Naive thymus-derived CD4-positive, alpha-beta T cell (primary cell): ENCODE data around the gene TRIO. TPM values are rescaled to one million over a fixed set of nuclear protein-coding genes. Genes with fewer than 3 reads are reported as not detected.
A peak's percentile ranks its signal among the peaks of the same experiment; 100 is the strongest.

Experiments used
- ATAC-seq: fragments of 150-1000 bp; cut with Tn5 transposase; 2 replicates; pipeline ENCODE4 v1.10.0; 2021; ENCODE audit warnings: mild to moderate bottlenecking, moderate library complexity
- CTCF ChIA-PET: fragments of 350-600 bp; sonication (Branson Sonifier 250); formaldehyde crosslinking; loops from one replicate; lab custom pipeline; 2021; ENCODE audit warnings: antibody characterized with exemption; lab: Charles Lee
- POLR2A ChIA-PET: fragments of 350-600 bp; sonication (Branson Sonifier 250); formaldehyde crosslinking; loops from one replicate; lab custom pipeline; 2021; ENCODE audit warnings: antibody characterized with exemption, inconsistent platforms; lab: Charles Lee
- DNase-seq, 9 donors: peaks; one replicate each; pipeline versions ENCODE4 v3.0.0 to v3.0.0-alpha.2; 2020 to 2022; ENCODE audit warnings: mixed read lengths in 1 of 9
- H3K27ac ChIP-seq: one replicate; pipeline ENCODE4 v1.7.0; 2013; ENCODE audit warnings: mild to moderate bottlenecking, low read depth, low read length, moderate library complexity
- H3K27me3 ChIP-seq, 2 donors: one replicate each; pipeline ENCODE4 v1.7.0; 2013; ENCODE audit warnings: low read length in 2 of 2, mild to moderate bottlenecking in 2 of 2, moderate library complexity in 2 of 2; ENCODE audit not compliant: control insufficient read depth in 2 of 2, insufficient read depth in 2 of 2
- H3K36me3 ChIP-seq, 3 experiments: 1 replicate in 2 of 3; 2 replicates in 1 of 3; pipeline ENCODE4 v1.7.0; 2013; ENCODE audit warnings: low read length in 3 of 3, mild to moderate bottlenecking in 3 of 3, moderate library complexity in 1 of 3; ENCODE audit not compliant: insufficient read depth in 3 of 3, control insufficient read depth in 2 of 3
- H3K4me1 ChIP-seq, 2 donors: one replicate each; pipeline ENCODE4 v1.7.0; 2013; ENCODE audit warnings: low read length in 2 of 2, mild to moderate bottlenecking in 2 of 2, moderate library complexity in 1 of 2; ENCODE audit not compliant: control insufficient read depth in 2 of 2, insufficient read depth in 2 of 2
- H3K4me3 ChIP-seq: 2 replicates; pipeline ENCODE4 v1.7.0; 2013; ENCODE audit warnings: mild to moderate bottlenecking, low read length
- H3K9me3 ChIP-seq, 3 experiments: 1 replicate in 2 of 3; 2 replicates in 1 of 3; pipeline ENCODE4 v1.7.0; 2013; ENCODE audit warnings: low read length in 3 of 3; ENCODE audit not compliant: control insufficient read depth in 2 of 3
- H3K27ac Mint-ChIP-seq, 9 donors: one replicate each; pipeline ENCODE4 v1.8.0; 2020 to 2022; ENCODE audit warnings: mixed read lengths in 9 of 9, mild to moderate bottlenecking in 8 of 9, moderate library complexity in 5 of 9, inconsistent platforms in 2 of 9
- H3K27me3 Mint-ChIP-seq, 5 donors: one replicate each; pipeline ENCODE4 v1.8.0; 2021 to 2022; ENCODE audit warnings: mixed read lengths in 5 of 5, mild to moderate bottlenecking in 1 of 5
- H3K36me3 Mint-ChIP-seq, 5 donors: one replicate each; pipeline ENCODE4 v1.8.0; 2020 to 2022; ENCODE audit warnings: mixed read lengths in 5 of 5, mild to moderate bottlenecking in 3 of 5, inconsistent platforms in 1 of 5
- H3K4me1 Mint-ChIP-seq, 7 donors: one replicate each; pipeline ENCODE4 v1.8.0; 2020 to 2022; ENCODE audit warnings: mixed read lengths in 7 of 7, mild to moderate bottlenecking in 3 of 7, inconsistent platforms in 1 of 7
- H3K4me3 Mint-ChIP-seq, 10 donors: one replicate each; pipeline ENCODE4 v1.8.0; 2020 to 2022; ENCODE audit warnings: mild to moderate bottlenecking in 10 of 10, mixed read lengths in 10 of 10, moderate library complexity in 6 of 10, inconsistent platforms in 2 of 10
- H3K9me3 Mint-ChIP-seq, 11 donors: one replicate each; pipeline ENCODE4 v1.8.0; 2020 to 2022; ENCODE audit warnings: mixed read lengths in 11 of 11, mild to moderate bottlenecking in 4 of 11, inconsistent platforms in 1 of 11, moderate library complexity in 1 of 11
- intact Hi-C, 2 donors: fragments of 100-400 bp; cut with micrococcal nuclease; formaldehyde crosslinking; loops; one replicate each; pipeline ENCODE4 v1.15.1; 2023
- polyA plus RNA-seq, 2 donors: library from polyadenylated mRNA; unstranded; fragments of 300-500 nt; fragmentation: Illumina TruSeq; gene quantifications; one replicate each; pipeline ENCODE4 v1.2.3, GENCODE V29; 2021
- total RNA-seq, 6 experiments: library from RNA in 5 of 6; stranded (reverse) in 5 of 6; gene quantifications; 1 replicate in 5 of 6; 2 replicates in 1 of 6; pipeline ENCODE4 v1.2.3 and lab custom pipeline; 2021 to 2026

TRIO gene
- total and polyA plus RNA-seq, 7 experiments from 2014 or later, result 0.16 to 45.9 (median 5.7) TPM

DNA sequence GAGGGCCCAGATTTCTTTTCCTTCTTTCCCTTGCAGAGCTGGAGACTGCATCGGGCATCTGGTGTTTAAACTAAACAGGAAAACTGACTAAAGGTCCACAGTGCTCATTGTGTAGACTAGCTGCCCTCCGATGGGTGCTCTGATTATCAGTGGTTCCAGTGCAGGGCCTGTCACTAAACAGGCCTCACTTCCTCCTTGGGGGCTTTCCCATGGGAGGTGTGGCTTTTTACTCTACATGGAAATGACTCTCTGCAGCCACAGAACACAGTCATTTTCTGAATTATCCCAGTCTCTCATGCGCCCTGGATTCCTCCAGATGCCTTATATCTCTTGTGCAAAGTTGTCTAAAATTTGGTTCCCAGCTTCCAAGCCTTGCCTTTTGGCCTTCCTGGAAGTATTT lies 199.2 kb downstream of the TRIO start:
- intact Hi-C loops, result no loop called here
- Histone ChIP-seq H3K27me3 (no peaks in the 10 kb centered on the region), H3K27ac (no peak overlapping the region)

GRCh38 chr5:14343376-14343775 lies 200.2 kb downstream of the TRIO start:
- POLR2A ChIA-PET, result no interaction called here
- Mint-ChIP-seq H3K4me3 (no peak overlapping the region), H3K27ac (no peak overlapping the region), H3K4me1 (peaks cover 0 to 6% (median 0%) of the 10 kb centered on the region in 7 donors), H3K9me3 (peaks cover 0 to under 1% (median 0%) of the 10 kb centered on the region in 11 donors), H3K36me3 (no peaks in the 10 kb centered on the region), H3K27me3 (peaks cover 0 to 17% (median 0%) of the 10 kb centered on the region in 5 donors)
- H3K27ac ChIP-seq, result no peak overlapping the region
- no peaks in the 10 kb centered on the region for H3K4me1 ChIP-seq
- no peaks in the 10 kb centered on the region for H3K27me3 ChIP-seq
- H3K36me3 ChIP-seq, result no peaks in the 10 kb centered on the region
- no peak for DNase-seq
- CTCF ChIA-PET, result no interaction called here
- intact Hi-C loops, result no loop called here
- no peak overlapping the region for H3K4me3 ChIP-seq
- H3K9me3 ChIP-seq, result no peaks in the 10 kb centered on the region
- ATAC-seq, result peak; percentile 52

More for the DNA sequence above, 199.2 kb downstream of the TRIO start:
- no peak overlapping the region for H3K4me3 Mint-ChIP-seq
- peak; percentile 75 for ATAC-seq
- no peak for DNase-seq
- CTCF ChIA-PET, result interaction anchor here (0.7 kb wide), 1 partner anchor 25 kb away, joined by 3 read pairs; no protein-coding TSS in a partner anchor
- H3K9me3 Mint-ChIP-seq, result no peaks in the 10 kb centered on the region
- POLR2A ChIA-PET, result no interaction called here
- no peaks in the 10 kb centered on the region for H3K9me3 ChIP-seq
- no peak overlapping the region for H3K4me3 ChIP-seq
- no peaks in the 10 kb centered on the region for H3K36me3 ChIP-seq
- peaks cover 0 to 17% (median 0%) of the 10 kb centered on the region in 5 donors for H3K27me3 Mint-ChIP-seq
- no peaks in the 10 kb centered on the region for H3K4me1 ChIP-seq
- H3K36me3 Mint-ChIP-seq, result no peaks in the 10 kb centered on the region
- peaks cover 0 to 6% (median 0%) of the 10 kb centered on the region in 7 donors for H3K4me1 Mint-ChIP-seq
- no peak overlapping the region for H3K27ac Mint-ChIP-seq

DNA sequence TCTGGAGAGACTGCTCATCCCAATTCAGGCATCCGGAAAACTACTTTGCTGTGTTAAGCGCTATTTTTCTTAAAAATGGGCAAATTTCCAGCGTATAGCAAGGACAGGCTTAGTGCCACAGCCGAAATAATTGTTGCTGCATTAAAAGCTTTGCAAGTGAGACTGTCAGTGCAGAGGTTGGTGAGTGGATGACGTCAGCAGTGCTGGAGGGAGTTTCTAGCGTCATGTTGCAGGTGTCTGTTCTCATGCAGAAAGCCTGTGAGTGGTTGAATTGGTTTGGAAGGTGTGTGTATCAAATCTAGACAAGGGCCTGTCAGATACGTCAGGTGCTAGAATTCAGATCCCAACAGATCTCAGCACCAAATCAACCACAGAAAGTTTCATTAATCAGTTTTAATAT lies 204.4 kb downstream of the TRIO start:
- Histone ChIP-seq H3K4me1 (no peaks in the 10 kb centered on the region), H3K9me3 (no peaks in the 10 kb centered on the region), H3K27ac (no peak overlapping the region), H3K4me3 (no peak overlapping the region), H3K36me3 (no peaks in the 10 kb centered on the region), H3K27me3 (no peaks in the 10 kb centered on the region)
- ATAC-seq, result no peak
- POLR2A ChIA-PET, result no interaction called here
- Mint-ChIP-seq H3K27ac (no peak overlapping the region), H3K36me3 (no peaks in the 10 kb centered on the region), H3K4me1 (peaks cover 0 to 7% (median 0%) of the 10 kb centered on the region in 7 donors), H3K4me3 (no peak overlapping the region), H3K27me3 (peaks cover 0 to 15% (median 0%) of the 10 kb centered on the region in 5 donors), H3K9me3 (peaks cover 0 to 9% (median 0%) of the 10 kb centered on the region in 11 donors)
- DNase-seq, result no peak
- CTCF ChIA-PET, result interaction anchor here (0.9 kb wide), 1 partner anchor 302 kb away, joined by 5 read pairs; no protein-coding TSS in a partner anchor
- intact Hi-C loops, result no loop called here

DNA sequence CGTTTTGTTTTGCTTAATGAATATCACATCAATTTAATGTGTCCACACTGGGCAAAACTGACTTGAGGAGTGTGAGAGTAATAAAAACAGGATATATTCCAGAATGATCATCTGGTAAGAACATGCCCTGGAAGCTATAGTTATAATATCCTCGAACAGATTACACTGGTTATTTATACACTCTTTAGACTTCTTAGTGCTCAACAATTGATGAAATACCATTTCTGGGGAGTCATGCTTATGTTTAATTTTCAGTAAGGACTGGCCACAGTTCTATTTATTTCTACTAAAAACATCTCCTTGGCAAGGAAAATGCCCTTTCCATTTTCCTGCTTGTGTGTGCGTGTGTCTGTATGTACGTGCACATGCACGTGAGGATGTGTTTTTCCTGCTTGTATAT lies 205.0 kb downstream of the TRIO start:
- Mint-ChIP-seq H3K27me3 (peaks cover 0 to 11% (median 0%) of the 10 kb centered on the region in 5 donors), H3K4me3 (no peak overlapping the region), H3K4me1 (peaks cover 0 to 7% (median 0%) of the 10 kb centered on the region in 7 donors), H3K27ac (no peak overlapping the region), H3K9me3 (peaks cover 0 to 9% (median 0%) of the 10 kb centered on the region in 11 donors), H3K36me3 (no peaks in the 10 kb centered on the region)
- intact Hi-C loops, result no loop called here
- H3K36me3 ChIP-seq, result no peaks in the 10 kb centered on the region
- ChIA-PET CTCF (interaction anchor here (0.9 kb wide), 1 partner anchor 301 kb away, joined by 5 read pairs; no protein-coding TSS in a partner anchor), POLR2A (no interaction called here)
- ATAC-seq (no peak), DNase-seq (no peak)
- no peak overlapping the region for H3K27ac ChIP-seq
- no peaks in the 10 kb centered on the region for H3K4me1 ChIP-seq
- H3K9me3 ChIP-seq, result no peaks in the 10 kb centered on the region
- H3K4me3 ChIP-seq, result no peak overlapping the region
- no peaks in the 10 kb centered on the region for H3K27me3 ChIP-seq

DNA sequence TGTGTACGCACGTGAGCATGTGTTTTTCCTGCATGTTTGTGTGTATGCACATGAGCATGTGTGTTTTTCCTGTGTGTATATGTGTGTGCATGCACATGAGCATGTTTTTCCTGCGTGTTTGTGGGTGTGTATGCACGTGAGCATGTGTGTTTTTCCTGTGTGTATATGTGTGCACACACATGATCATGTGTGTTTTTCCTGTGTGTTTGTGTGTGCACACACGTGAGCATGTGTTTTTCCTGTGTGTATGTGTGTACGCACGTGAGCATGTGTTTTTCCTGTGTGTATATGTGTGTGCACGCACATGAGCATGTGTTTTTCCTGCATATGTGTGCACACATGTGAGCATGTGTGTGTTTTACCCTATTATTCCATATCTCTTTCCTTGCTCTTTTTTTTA lies 205.9 kb downstream of the TRIO start:
- Mint-ChIP-seq H3K27ac (no peak overlapping the region), H3K36me3 (no peaks in the 10 kb centered on the region), H3K27me3 (peaks cover 0 to 8% (median 0%) of the 10 kb centered on the region in 5 donors), H3K4me1 (peaks cover 0 to 4% (median 0%) of the 10 kb centered on the region in 7 donors), H3K9me3 (peaks cover 0 to 9% (median 0%) of the 10 kb centered on the region in 11 donors), H3K4me3 (no peak overlapping the region)
- ChIA-PET CTCF (no interaction called here), POLR2A (no interaction called here)
- Histone ChIP-seq H3K36me3 (no peaks in the 10 kb centered on the region), H3K9me3 (no peaks in the 10 kb centered on the region), H3K27me3 (no peaks in the 10 kb centered on the region), H3K4me1 (no peaks in the 10 kb centered on the region), H3K4me3 (no peak overlapping the region), H3K27ac (no peak overlapping the region)
- DNase-seq, result no peak
- no peak for ATAC-seq
- intact Hi-C loops, result no loop called here

GRCh38 chr5:14351086-14351661 lies 208.0 kb downstream of the TRIO start:
- Mint-ChIP-seq H3K4me1 (peaks cover 0 to 4% (median 0%) of the 10 kb centered on the region in 7 donors), H3K36me3 (no peaks in the 10 kb centered on the region), H3K27me3 (peaks cover 0 to 8% (median 0%) of the 10 kb centered on the region in 5 donors), H3K4me3 (no peak overlapping the region), H3K27ac (no peak overlapping the region), H3K9me3 (peaks cover 0 to 9% (median 0%) of the 10 kb centered on the region in 11 donors)
- intact Hi-C loops, result loop anchor here in 1 of 2 donors (5.0 kb wide), 1 partner anchor 364 kb away; no protein-coding TSS in a partner anchor
- H3K4me3 ChIP-seq, result no peak overlapping the region
- no peaks in the 10 kb centered on the region for H3K9me3 ChIP-seq
- no peak overlapping the region for H3K27ac ChIP-seq
- CTCF ChIA-PET, result interaction anchor here (1.0 to 3.0 kb wide), 3 partner anchors 12 to 303 kb away, joined by 3 to 37 read pairs (median 9); no protein-coding TSS in a partner anchor
- H3K4me1 ChIP-seq, result no peaks in the 10 kb centered on the region
- no peaks in the 10 kb centered on the region for H3K36me3 ChIP-seq
- DNase-seq (no peak), ATAC-seq (peak; percentile 33)
- H3K27me3 ChIP-seq, result no peaks in the 10 kb centered on the region
- POLR2A ChIA-PET, result interaction anchor here (0.6 kb wide), 1 partner anchor 596 kb away, joined by 3 read pairs; no protein-coding TSS in a partner anchor
